ENCODE measurements around the gene HSF2BP.

The HSF2BP gene

GRCh38 chr21:43626390-43626789 is 32.9 kb downstream of the HSF2BP start:
- Mint-ChIP-seq H3K36me3 (ENCODE audit: low read depth) (peaks cover 40% of the 10 kb centered on the region), H3K27ac (no peak overlapping the region), H3K9me3 (peaks cover 33% of the 10 kb centered on the region), H3K4me3 (no peak overlapping the region), H3K4me1 (peaks cover 8% of the 10 kb centered on the region), H3K27me3 (ENCODE audit: low read depth, poor library complexity) (peaks cover 9% of the 10 kb centered on the region)
- DNase-seq, result no peak
- TF ChIP-seq, protein P1, sequence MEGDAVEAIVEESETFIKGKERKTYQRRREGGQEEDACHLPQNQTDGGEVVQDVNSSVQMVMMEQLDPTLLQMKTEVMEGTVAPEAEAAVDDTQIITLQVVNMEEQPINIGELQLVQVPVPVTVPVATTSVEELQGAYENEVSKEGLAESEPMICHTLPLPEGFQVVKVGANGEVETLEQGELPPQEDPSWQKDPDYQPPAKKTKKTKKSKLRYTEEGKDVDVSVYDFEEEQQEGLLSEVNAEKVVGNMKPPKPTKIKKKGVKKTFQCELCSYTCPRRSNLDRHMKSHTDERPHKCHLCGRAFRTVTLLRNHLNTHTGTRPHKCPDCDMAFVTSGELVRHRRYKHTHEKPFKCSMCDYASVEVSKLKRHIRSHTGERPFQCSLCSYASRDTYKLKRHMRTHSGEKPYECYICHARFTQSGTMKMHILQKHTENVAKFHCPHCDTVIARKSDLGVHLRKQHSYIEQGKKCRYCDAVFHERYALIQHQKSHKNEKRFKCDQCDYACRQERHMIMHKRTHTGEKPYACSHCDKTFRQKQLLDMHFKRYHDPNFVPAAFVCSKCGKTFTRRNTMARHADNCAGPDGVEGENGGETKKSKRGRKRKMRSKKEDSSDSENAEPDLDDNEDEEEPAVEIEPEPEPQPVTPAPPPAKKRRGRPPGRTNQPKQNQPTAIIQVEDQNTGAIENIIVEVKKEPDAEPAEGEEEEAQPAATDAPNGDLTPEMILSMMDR (IDR thresholded peaks at IDR 0.05), result no peak

DNA sequence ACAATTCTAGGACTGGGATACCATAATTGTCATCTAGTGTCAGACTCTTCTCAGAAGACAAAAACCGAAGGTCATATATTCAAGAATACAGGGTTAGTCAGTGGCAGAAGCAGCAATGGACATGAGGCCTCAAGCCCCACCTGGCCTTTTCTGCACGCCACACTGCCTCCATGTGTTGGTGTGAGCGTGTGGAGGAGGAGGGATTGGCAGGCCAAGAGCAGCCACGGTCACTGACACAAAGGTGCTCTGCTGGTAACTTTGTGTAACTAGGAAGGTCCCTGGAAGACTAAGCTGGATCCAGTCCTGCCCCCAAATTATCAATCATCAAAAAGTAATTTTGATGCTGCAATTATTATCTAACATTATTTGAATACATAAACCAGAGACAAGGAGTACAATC is 34.9 kb downstream of the HSF2BP start:
- TF ChIP-seq, protein P1 (IDR thresholded peaks at IDR 0.05), result no peak
- H3K9me3 Mint-ChIP-seq, result peaks cover 43% of the 10 kb centered on the region
- no peak for DNase-seq
- H3K4me3 Mint-ChIP-seq, result no peak overlapping the region
- peaks cover 43% of the 10 kb centered on the region for H3K36me3 Mint-ChIP-seq (ENCODE audit: low read depth)
- no peak overlapping the region for H3K27ac Mint-ChIP-seq
- H3K27me3 Mint-ChIP-seq (ENCODE audit: low read depth, poor library complexity), result peaks cover 16% of the 10 kb centered on the region
- peaks cover 8% of the 10 kb centered on the region for H3K4me1 Mint-ChIP-seq

DNA sequence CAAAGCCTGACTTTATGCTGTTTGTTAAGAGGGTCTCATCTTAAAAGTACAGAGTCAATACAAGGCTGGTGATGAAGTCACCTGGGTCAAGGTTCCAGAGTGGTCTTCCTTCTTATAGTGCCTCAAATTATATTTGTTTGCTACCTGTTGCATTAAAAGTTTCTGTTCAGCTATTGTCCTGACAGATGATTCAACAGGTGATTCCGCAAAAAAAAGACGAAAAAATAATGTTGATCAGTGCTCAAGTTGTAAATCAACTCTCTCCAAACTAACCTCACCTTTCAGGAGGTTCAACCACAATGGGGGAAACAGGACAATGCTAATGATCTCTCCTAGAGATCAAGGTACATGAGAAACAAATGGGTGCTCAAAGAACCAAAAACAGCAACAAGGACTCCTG is 35.7 kb downstream of the HSF2BP start:
- TF ChIP-seq, protein P1 (IDR thresholded peaks at IDR 0.05), result no peak
- Mint-ChIP-seq H3K27ac (no peak overlapping the region), H3K4me1 (peaks cover 8% of the 10 kb centered on the region)

GRCh38 chr21:43622796-43623195 is 36.5 kb downstream of the HSF2BP start:
- peaks cover 8% of the 10 kb centered on the region for H3K4me1 Mint-ChIP-seq

More for the DNA sequence above, 35.7 kb downstream of the HSF2BP start:
- peaks cover 16% of the 10 kb centered on the region for H3K27me3 Mint-ChIP-seq (ENCODE audit: low read depth, poor library complexity)
- peaks cover 38% of the 10 kb centered on the region for H3K9me3 Mint-ChIP-seq
- no peak for DNase-seq
- peaks cover 39% of the 10 kb centered on the region for H3K36me3 Mint-ChIP-seq (ENCODE audit: low read depth)
- H3K4me3 Mint-ChIP-seq, result no peak overlapping the region

DNA sequence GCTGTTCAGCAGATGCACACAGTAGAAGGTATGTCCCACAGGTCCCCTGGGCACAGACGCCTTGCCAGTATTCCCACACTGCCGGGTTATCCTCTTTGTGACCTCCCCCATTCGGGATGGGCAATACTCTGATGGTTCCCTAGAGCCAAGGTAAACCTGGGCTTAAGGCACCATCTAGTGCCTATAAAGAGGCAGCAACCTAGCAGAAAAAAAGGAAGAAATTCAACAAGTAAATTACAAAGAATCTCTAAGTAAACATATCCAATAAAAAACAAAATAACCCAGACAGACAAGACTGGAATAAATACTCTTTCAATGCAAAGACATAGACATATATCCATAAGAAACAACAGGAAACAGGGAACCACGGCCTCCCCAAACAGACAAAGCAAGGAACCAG is 39.4 kb downstream of the HSF2BP start:
- TF ChIP-seq, protein P1 (IDR thresholded peaks at IDR 0.05), result no peak
- Mint-ChIP-seq H3K27ac (no peak overlapping the region), H3K9me3 (peaks cover 28% of the 10 kb centered on the region), H3K36me3 (ENCODE audit: low read depth) (peaks cover 29% of the 10 kb centered on the region), H3K4me1 (peaks cover 6% of the 10 kb centered on the region), H3K27me3 (ENCODE audit: low read depth, poor library complexity) (peaks cover 13% of the 10 kb centered on the region), H3K4me3 (no peak overlapping the region)
- no peak for DNase-seq

More at GRCh38 chr21:43622796-43623195, 36.5 kb downstream of the HSF2BP start:
- H3K4me3 Mint-ChIP-seq, result no peak overlapping the region
- TF ChIP-seq, protein P1 (IDR thresholded peaks at IDR 0.05), result no peak
- peaks cover 30% of the 10 kb centered on the region for H3K9me3 Mint-ChIP-seq
- DNase-seq, result no peak
- peaks cover 18% of the 10 kb centered on the region for H3K27me3 Mint-ChIP-seq (ENCODE audit: low read depth, poor library complexity)
- H3K27ac Mint-ChIP-seq, result no peak overlapping the region
- peaks cover 31% of the 10 kb centered on the region for H3K36me3 Mint-ChIP-seq (ENCODE audit: low read depth)

- Mint-ChIP-seq H3K9me3 (peaks cover 28% of the 10 kb centered on the region), H3K36me3 (ENCODE audit: low read depth) (peaks cover 29% of the 10 kb centered on the region), H3K27me3 (ENCODE audit: low read depth, poor library complexity) (peaks cover 13% of the 10 kb centered on the region), H3K4me1 (peaks cover 1% of the 10 kb centered on the region), H3K4me3 (no peak overlapping the region), H3K27ac (no peak overlapping the region)
- DNase-seq, result no peak
- TF ChIP-seq, protein P1 (IDR thresholded peaks at IDR 0.05), result no peak
Observed at GRCh38 chr21:43619344-43619743, 39.9 kb downstream of the HSF2BP start.
